K562 (cell line): ENCODE measurements around the gene ARMC2. TPM values are rescaled to one million over a fixed set of nuclear protein-coding genes. Genes with fewer than 3 reads are reported as not detected.

Source experiments
- ATAC-seq: fragments of 200-7000 bp; cut with Tn5 transposase; 3 replicates; pipeline ENCODE4 v1.9.1; 2020; ENCODE audit warnings: moderate library complexity
- BruUV-seq: library from RNA; stranded (reverse); fragments of 400-500 nt; replicated peaks from 2 replicates; lab custom pipeline; 2021; lab: Mats Ljungman, UMichigan
- CTCF ChIA-PET: fragments of 300-600 bp; formaldehyde crosslinking; extraction: SDS; loops from one replicate; lab custom pipeline; 2021; ENCODE audit warnings: low intra/inter-chr PET ratio; lab: Yijun Ruan, JAX
- POLR2A ChIA-PET: fragments of 300-600, 350-650 bp; sonication (Branson Sonifier 250); formaldehyde crosslinking; extraction: SDS; loops from one replicate; lab custom pipeline; 2021; ENCODE audit warnings: antibody characterized with exemption, inconsistent platforms; lab: Yijun Ruan, JAX
- DNase-seq, 4 experiments: peaks; one replicate each; pipeline versions ENCODE4 v3.0.0 to v3.0.0-alpha.2; 2011 to 2018; ENCODE audit warnings: low spot score in 3 of 4, mixed read lengths in 3 of 4; ENCODE audit errors: extremely low read depth in 1 of 4
- FAIRE-seq: peaks from 2 replicates; lab custom pipeline; 2011; peaks lifted over from hg19 to GRCh38; lab: Jason Lieb, UNC
- H2AFZ ChIP-seq: 2 replicates; pipeline ENCODE4 v1.6.0; 2011; ENCODE audit warnings: low read depth, low read length, control low read depth, inconsistent platforms
- H3K27ac ChIP-seq: fragments of 200-600 bp; 3 replicates; pipeline ENCODE4 v1.8.0; 2011; ENCODE audit warnings: low read depth, mild to moderate bottlenecking, control low read depth, inconsistent platforms, low read length, moderate library complexity, mixed read lengths; ENCODE audit errors: extremely low read depth
- H3K27me3 ChIP-seq, 2 experiments: fragments of 300-600 bp in 1 of 2; 2 replicates in 1 of 2; 3 replicates in 1 of 2; pipeline versions ENCODE4 v1.6.0 to v1.8.0; 2011; ENCODE audit warnings: inconsistent platforms in 2 of 2, low read length in 2 of 2, mild to moderate bottlenecking in 1 of 2, mixed read lengths in 1 of 2, moderate library complexity in 1 of 2; ENCODE audit not compliant: control insufficient read depth in 2 of 2, insufficient read depth in 2 of 2
- H3K36me3 ChIP-seq: fragments of 300-600 bp; 3 replicates; pipeline ENCODE4 v1.8.0; 2011; ENCODE audit warnings: mild to moderate bottlenecking, low read length, inconsistent platforms; ENCODE audit not compliant: control insufficient read depth, insufficient read depth
- H3K4me1 ChIP-seq, 2 experiments: fragments of 200-600 bp in 1 of 2; replicated peaks in 1 of 2; 2 replicates in 1 of 2; 3 replicates in 1 of 2; pipeline versions ENCODE4 v1.5.1 to v1.8.0; 2011; ENCODE audit warnings: inconsistent platforms in 2 of 2, low read length in 2 of 2, mild to moderate bottlenecking in 1 of 2, mixed read lengths in 1 of 2, moderate library complexity in 1 of 2; ENCODE audit not compliant: control insufficient read depth in 2 of 2, insufficient read depth in 2 of 2
- H3K4me2 ChIP-seq: 2 replicates; pipeline ENCODE4 v1.6.1; 2011; ENCODE audit warnings: low read length, control low read depth, inconsistent platforms, mixed read lengths; ENCODE audit not compliant: insufficient read depth
- H3K4me3 ChIP-seq: fragments of 200-600 bp; sonication (generic), shearing (Covaris generic); 2 replicates; pipeline ENCODE4 v1.5.1; 2016; ENCODE audit warnings: control low read depth, inconsistent platforms
- H3K79me2 ChIP-seq: fragments of 200-600 bp; 3 replicates; pipeline ENCODE4 v1.8.0; 2011; ENCODE audit warnings: low read length, inconsistent platforms; ENCODE audit not compliant: control insufficient read depth, insufficient read depth
- H3K9ac ChIP-seq, 2 experiments: 2 replicates each; pipeline versions ENCODE4 v1.6.0 to v1.6.1; 2011; ENCODE audit warnings: low read depth in 2 of 2, low read length in 2 of 2, control low read depth in 1 of 2, inconsistent platforms in 1 of 2, mild to moderate bottlenecking in 1 of 2, mixed read lengths in 1 of 2; ENCODE audit not compliant: insufficient read depth in 1 of 2
- H3K9me1 ChIP-seq: one replicate; pipeline ENCODE4 v1.6.0; 2011; ENCODE audit warnings: inconsistent platforms, mild to moderate bottlenecking, low read length, moderate library complexity; ENCODE audit not compliant: control insufficient read depth, insufficient read depth
- H3K9me3 ChIP-seq: replicated peaks from 2 replicates; pipeline ENCODE4 v1.5.1; 2011; ENCODE audit warnings: low read depth, low read length, inconsistent platforms; ENCODE audit not compliant: control insufficient read depth, insufficient read depth
- H4K20me1 ChIP-seq: replicated peaks from 2 replicates; pipeline ENCODE4 v1.6.1; 2011; ENCODE audit warnings: low read length, inconsistent platforms, mixed read lengths; ENCODE audit not compliant: control insufficient read depth, insufficient read depth
- DMBX1 ChIP-seq: fragments of 250-450 bp; sonication (Bioruptor Pico); IDR thresholded peaks from 2 replicates; pipeline ENCODE4 v1.8.0; 2022; ENCODE audit warnings: inconsistent platforms, mild to moderate bottlenecking, moderate library complexity, borderline replicate concordance
- EHMT2 ChIP-seq: fragments of 450-650 bp; IDR thresholded peaks from 2 replicates; pipeline ENCODE4 v1.6.1; 2018; ENCODE audit warnings: antibody characterized with exemption
- HMG20A ChIP-seq: fragments of 450-650 bp; formaldehyde crosslinking; conservative IDR thresholded peaks from 2 replicates; pipeline ENCODE4 v1.4.0; 2020; ENCODE audit warnings: mild to moderate bottlenecking, mixed read lengths
- JUND ChIP-seq, 2 experiments: IDR thresholded peaks; 2 replicates in 1 of 2; 3 replicates in 1 of 2; pipeline ENCODE4 v1.6.1; 2011; ENCODE audit warnings: borderline replicate concordance in 2 of 2, low read depth in 2 of 2, low read length in 2 of 2, improper control_type of control experiment in 1 of 2, missing biosample characterization in 1 of 2, missing genetic modification characterization in 1 of 2, missing genetic modification reagents in 1 of 2
- SMARCE1 ChIP-seq: fragments of 450-650 bp; IDR thresholded peaks from 2 replicates; pipeline ENCODE4 v1.7.1; 2016; ENCODE audit warnings: mild to moderate bottlenecking
- TAF9B ChIP-seq: fragments of 450-650 bp; IDR thresholded peaks from 2 replicates; pipeline ENCODE4 v1.6.1; 2018; ENCODE audit warnings: mild to moderate bottlenecking; ENCODE audit not compliant: partially characterized antibody
- ZNF699 ChIP-seq: fragments of 250-450 bp; sonication (Bioruptor Pico); IDR thresholded peaks from 2 replicates; pipeline ENCODE4 v1.8.0; 2021; ENCODE audit warnings: mild to moderate bottlenecking, moderate library complexity; ENCODE audit not compliant: insufficient replicate concordance
- ZNF830 ChIP-seq: fragments of 250-450 bp; sonication (Bioruptor Pico); IDR thresholded peaks from 2 replicates; pipeline ENCODE4 v1.5.0; 2021; ENCODE audit warnings: mild to moderate bottlenecking
- in situ Hi-C: fragments of 300-500 bp; cut with MboI; formaldehyde crosslinking; loops from 4 replicates; pipeline ENCODE4 v1.15.0; 2018; ENCODE audit warnings: inconsistent platforms, mixed read lengths
- intact Hi-C: fragments of 100-400 bp; cut with micrococcal nuclease; formaldehyde crosslinking; loops from 2 replicates; pipeline ENCODE4 v1.14.2; 2022
- polyA plus RNA-seq, 8 experiments: library from polyadenylated mRNA; depleted of rRNA in 4 of 8; stranded (reverse) in 5 of 8; unstranded in 3 of 8; fragments of >200 nt; fragmentation: Nextera tagmentation in 2 of 8; fragmentation: Illumina TruSeq in 1 of 8; extraction: Ambion mirVana in 2 of 8; extraction: Trizol in 1 of 8; gene quantifications; 2 replicates each; pipeline versions ENCODE4 v1.2.1 to v1.2.3, GENCODE V29; 2011 to 2014; ENCODE audit warnings: inconsistent platforms in 1 of 8, missing spikeins in 1 of 8
- total RNA-seq, 7 experiments: library from RNA; depleted of rRNA in 6 of 7; stranded (reverse); fragments of >200 nt in 6 of 7; fragmentation: Illumina TruSeq in 2 of 7; extraction: Trizol in 2 of 7; gene quantifications; 2 replicates each; pipeline versions ENCODE4 v1.2.1 to v1.2.3, GENCODE V29; 2011 to 2021; ENCODE audit warnings: low replicate concordance in 1 of 7
- TF ChIP-seq, protein P1 (sequence below): fragments of 450-650 bp; IDR thresholded peaks from 2 replicates; pipeline ENCODE4 v1.6.1; 2014; ENCODE audit warnings: low read depth, mild to moderate bottlenecking, moderate library complexity, borderline replicate concordance

ARMC2 gene
- total and polyA plus RNA-seq, 9 of the 15 experiments (the other 6 are each of a cell fraction or from before 2014, with no cell fraction given) = 0.14 to 3.0 (median 0.82) TPM

DNA sequence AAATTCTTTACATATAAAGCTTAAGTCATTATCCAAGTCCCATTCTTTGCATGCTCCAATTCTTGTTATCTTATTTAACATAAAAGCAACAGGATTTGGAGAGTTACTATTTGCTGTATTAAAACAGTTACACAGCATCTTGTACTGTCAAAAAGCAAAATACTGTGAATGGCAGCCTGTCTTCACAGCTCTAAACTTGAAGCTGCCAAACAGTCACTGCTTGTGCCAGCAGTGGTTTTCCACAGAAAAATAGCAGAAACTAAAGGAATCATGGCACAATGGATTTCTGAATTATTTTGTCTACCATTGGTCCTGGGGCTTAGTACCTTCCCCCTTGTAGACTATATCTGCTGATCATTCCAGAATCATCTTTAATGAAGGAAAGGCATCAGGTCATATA is 138.9 kb downstream of the ARMC2 start:
- no peaks in the 10 kb centered on the region for H3K27me3 ChIP-seq
- no TSS peak for BruUV-seq
- no peaks in the 10 kb centered on the region for H3K9me3 ChIP-seq
- H3K4me1 ChIP-seq = no peaks in the 10 kb centered on the region
- TF ChIP-seq TAF9B = no peak
- no peak for TF ChIP-seq DMBX1
- TF ChIP-seq, protein P1, sequence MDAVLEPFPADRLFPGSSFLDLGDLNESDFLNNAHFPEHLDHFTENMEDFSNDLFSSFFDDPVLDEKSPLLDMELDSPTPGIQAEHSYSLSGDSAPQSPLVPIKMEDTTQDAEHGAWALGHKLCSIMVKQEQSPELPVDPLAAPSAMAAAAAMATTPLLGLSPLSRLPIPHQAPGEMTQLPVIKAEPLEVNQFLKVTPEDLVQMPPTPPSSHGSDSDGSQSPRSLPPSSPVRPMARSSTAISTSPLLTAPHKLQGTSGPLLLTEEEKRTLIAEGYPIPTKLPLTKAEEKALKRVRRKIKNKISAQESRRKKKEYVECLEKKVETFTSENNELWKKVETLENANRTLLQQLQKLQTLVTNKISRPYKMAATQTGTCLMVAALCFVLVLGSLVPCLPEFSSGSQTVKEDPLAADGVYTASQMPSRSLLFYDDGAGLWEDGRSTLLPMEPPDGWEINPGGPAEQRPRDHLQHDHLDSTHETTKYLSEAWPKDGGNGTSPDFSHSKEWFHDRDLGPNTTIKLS = no peak
- TF ChIP-seq EHMT2 = no peak
- no peak for TF ChIP-seq JUND (IDR thresholded peaks at IDR 0.05; ENCODE audit: borderline replicate concordance, low read depth, low read length)
- no peak for TF ChIP-seq JUND (tag; IDR thresholded peaks at IDR 0.05; ENCODE audit: borderline replicate concordance, low read depth, low read length)
- TF ChIP-seq SMARCE1 = no peak
- no peak for TF ChIP-seq HMG20A
- TF ChIP-seq ZNF699 (CRISPR knock-in tag) = no peak
- no peak for TF ChIP-seq ZNF830 (CRISPR knock-in tag)
- H3K9ac ChIP-seq = no peak overlapping the region
- no peaks in the 10 kb centered on the region for H4K20me1 ChIP-seq
- FAIRE-seq (no peak), DNase-seq (no peak), ATAC-seq (no peak)
- intact Hi-C loops = no loop called here
- in situ Hi-C loops = no loop called here
- no peak overlapping the region for H3K27ac ChIP-seq
- ChIA-PET POLR2A (interaction anchor here (0.6 to 1.7 kb wide), 4 partner anchors 9 to 30 kb away, joined by 3 to 6 read pairs (median 4); no protein-coding TSS in a partner anchor), CTCF (no interaction called here)
- H3K79me2 ChIP-seq = no peaks in the 10 kb centered on the region
- H3K4me2 ChIP-seq = no peak overlapping the region
- H3K4me3 ChIP-seq = no peak overlapping the region
- no peaks in the 10 kb centered on the region for H3K9me1 ChIP-seq
- no peak overlapping the region for H2AFZ ChIP-seq
- H3K36me3 ChIP-seq = peaks cover 5% of the 10 kb centered on the region; the same call in 1 of the 3 replicates
